NCI-H460 (cell line): ENCODE results near the gene TNFRSF13B. TPM values are rescaled to one million over a fixed set of nuclear protein-coding genes. Genes with fewer than 3 reads are reported as not detected.
"Not testable (repeated sequence)": the region's sequence is repeated elsewhere in the genome, so short reads cannot be mapped to it uniquely, and the experiment has no call there.

Experiments
- DNase-seq: peaks from one replicate; pipeline ENCODE4 v3.0.0-alpha.2; 2016; ENCODE audit warnings: low read depth; ENCODE audit errors: extremely low read depth
- polyA plus RNA-seq: library from polyadenylated mRNA; depleted of rRNA; stranded (reverse); fragments of >200 nt; gene quantifications from 2 replicates; pipeline ENCODE4 v1.2.3, GENCODE V29; 2014; cell fraction: nucleus; rRNA removed
- total RNA-seq: library from RNA; depleted of rRNA; stranded (reverse); fragments of >200 nt; shearing (Covaris generic); gene quantifications from 2 replicates; pipeline ENCODE4 v1.2.3, GENCODE V29; 2014; rRNA removed

The TNFRSF13B gene
- total RNA-seq: not detected in 2 replicates
- not detected in 2 replicates for polyA plus RNA-seq

GRCh38 chr17:16971458-16972338 is at the start of gene TNFRSF13B:
TNFRSF13B (minus strand) TSS chr17:16972118; CDS start chr17:16972075, 43 bp downstream.
- no peak for DNase-seq

- DNase-seq: peak; percentile 50
Observed at GRCh38 chr17:17021194-17021863, 49.4 kb upstream of the TNFRSF13B start.

GRCh38 chr17:17020821-17021193 is 48.9 kb upstream of the TNFRSF13B start:
- no peak for DNase-seq

GRCh38 chr17:17019891-17020456 is 48.1 kb upstream of the TNFRSF13B start:
- no peak for DNase-seq

- DNase-seq: no peak
Observed at GRCh38 chr17:17019430-17019762, 47.5 kb upstream of the TNFRSF13B start.

- no peak for DNase-seq
Observed at GRCh38 chr17:17018612-17019429, 46.9 kb upstream of the TNFRSF13B start.

- DNase-seq: no peak
Observed at GRCh38 chr17:17018021-17018441, 46.1 kb upstream of the TNFRSF13B start.

GRCh38 chr17:17017343-17018014 is 45.6 kb upstream of the TNFRSF13B start:
- no peak for DNase-seq

- DNase-seq: not testable (repeated sequence)
Observed at GRCh38 chr17:17016199-17017197, 44.6 kb upstream of the TNFRSF13B start.

- no peak for DNase-seq
Observed at GRCh38 chr17:17015230-17015629, 43.3 kb upstream of the TNFRSF13B start.

GRCh38 chr17:17014748-17015124 is 42.8 kb upstream of the TNFRSF13B start:
- not testable (repeated sequence) for DNase-seq

- DNase-seq: not testable (repeated sequence)
Observed at GRCh38 chr17:17013828-17014747, 42.2 kb upstream of the TNFRSF13B start.

- peak; percentile 62 for DNase-seq
Observed at GRCh38 chr17:17011043-17011907, 39.4 kb upstream of the TNFRSF13B start.

- DNase-seq: not testable (repeated sequence)
Observed at GRCh38 chr17:17010545-17011034, 38.7 kb upstream of the TNFRSF13B start.

- DNase-seq: not testable (repeated sequence)
Observed at GRCh38 chr17:17009972-17010371, 38.1 kb upstream of the TNFRSF13B start.

- not testable (repeated sequence) for DNase-seq
Observed at GRCh38 chr17:17008621-17009397, 36.9 kb upstream of the TNFRSF13B start.
